Keratinocyte (primary cell): ENCODE measurements around the gene RHCG. TPM values are rescaled to one million over a fixed set of nuclear protein-coding genes. Genes with fewer than 3 reads are reported as not detected.

Experiments
- DNase-seq: peaks from one replicate; pipeline ENCODE4 v3.0.0-alpha.2; 2011; ENCODE audit warnings: low read depth, missing footprints, low spot score
- FAIRE-seq: peaks from 2 replicates; lab custom pipeline; 2011; peaks lifted over from hg19 to GRCh38; lab: Jason Lieb, UNC
- H2AFZ ChIP-seq: 2 replicates; pipeline ENCODE4 v1.6.0; 2012; ENCODE audit warnings: low read length, control low read depth, inconsistent platforms; ENCODE audit not compliant: control insufficient read depth
- H3K27ac ChIP-seq: 2 replicates; pipeline ENCODE4 v1.5.1; 2011; ENCODE audit warnings: low read length; ENCODE audit not compliant: control insufficient read depth, insufficient read depth
- H3K27me3 ChIP-seq: 3 replicates; pipeline ENCODE4 v1.6.0; 2011; ENCODE audit warnings: low read length; ENCODE audit not compliant: control insufficient read depth, insufficient read depth; ENCODE audit errors: extremely low read depth
- H3K36me3 ChIP-seq, 2 experiments: 2 replicates in 1 of 2; 3 replicates in 1 of 2; pipeline ENCODE4 v1.5.1; 2011; ENCODE audit warnings: low read length in 2 of 2, mild to moderate bottlenecking in 1 of 2; ENCODE audit not compliant: control insufficient read depth in 2 of 2, insufficient read depth in 2 of 2; ENCODE audit errors: extremely low read depth in 1 of 2
- H3K4me1 ChIP-seq: 3 replicates; pipeline ENCODE4 v1.5.1; 2011; ENCODE audit warnings: low read length; ENCODE audit not compliant: control insufficient read depth, insufficient read depth; ENCODE audit errors: extremely low read depth
- H3K4me2 ChIP-seq: 3 replicates; pipeline ENCODE4 v1.6.0; 2011; ENCODE audit warnings: low read depth, low read length; ENCODE audit not compliant: control insufficient read depth, insufficient read depth; ENCODE audit errors: extremely low read depth
- H3K4me3 ChIP-seq, 3 experiments: fragments of 200-600 bp in 1 of 3; sonication (generic) in 1 of 3; 2 replicates in 2 of 3; 3 replicates in 1 of 3; pipeline ENCODE4 v1.5.1; 2011 to 2016; ENCODE audit warnings: low read length in 3 of 3, mild to moderate bottlenecking in 3 of 3, control low read depth in 2 of 3, inconsistent platforms in 1 of 3, low read depth in 1 of 3, mixed read lengths in 1 of 3, mixed run types in 1 of 3, moderate library complexity in 1 of 3; ENCODE audit not compliant: control insufficient read depth in 2 of 3, insufficient read depth in 2 of 3; ENCODE audit errors: extremely low read depth in 1 of 3
- H3K79me2 ChIP-seq: 2 replicates; pipeline ENCODE4 v1.6.0; 2012; ENCODE audit warnings: low read length; ENCODE audit not compliant: control insufficient read depth, insufficient read depth
- H3K9ac ChIP-seq: 3 replicates; pipeline ENCODE4 v1.6.0; 2011; ENCODE audit warnings: low read length; ENCODE audit not compliant: control insufficient read depth, insufficient read depth; ENCODE audit errors: extremely low read depth
- H3K9me1 ChIP-seq: 3 replicates; pipeline ENCODE4 v1.6.0; 2011; ENCODE audit warnings: low read length; ENCODE audit not compliant: control insufficient read depth, insufficient read depth; ENCODE audit errors: extremely low read depth
- H3K9me3 ChIP-seq: 2 replicates; pipeline ENCODE4 v1.5.1; 2012; ENCODE audit warnings: low read depth, low read length; ENCODE audit not compliant: control insufficient read depth
- H4K20me1 ChIP-seq: 3 replicates; pipeline ENCODE4 v1.6.0; 2011; ENCODE audit warnings: low read length; ENCODE audit not compliant: control insufficient read depth, insufficient read depth; ENCODE audit errors: extremely low read depth
- CTCF ChIP-seq, 3 experiments: IDR thresholded peaks in 1 of 3; conservative IDR thresholded peaks in 1 of 3; optimal IDR thresholded peaks in 1 of 3; 2 replicates in 2 of 3; 3 replicates in 1 of 3; pipeline versions ENCODE3 to v1.5.1; 2011; ENCODE audit warnings: low read length in 3 of 3, mild to moderate bottlenecking in 3 of 3, moderate library complexity in 2 of 3, control low read depth in 1 of 3, inconsistent platforms in 1 of 3; ENCODE audit not compliant: insufficient read depth in 2 of 3; ENCODE audit errors: extremely low read depth in 1 of 3
- EZH2 ChIP-seq: IDR thresholded peaks from one replicate; pipeline ENCODE4 v1.6.1; 2012; ENCODE audit warnings: inconsistent platforms, mild to moderate bottlenecking, low read length, moderate library complexity
- dilution Hi-C: fragments of 300-500 bp; cut with MboI; formaldehyde crosslinking; loops from one replicate; pipeline ENCODE4 v1.7.0; 2020; ENCODE audit warnings: low sequenced_read_pairs; ENCODE audit not compliant: extremely low pct_ligation_motif_present
- polyA plus RNA-seq, 5 experiments: library from polyadenylated mRNA; depleted of rRNA in 3 of 5; stranded (reverse) in 3 of 5; stranded (forward) in 1 of 5; unstranded in 1 of 5; fragments of >200 nt; gene quantifications; 1 replicate in 1 of 5; 2 replicates in 3 of 5; 3 replicates in 1 of 5; pipeline versions ENCODE4 v1.2.1 to v1.2.3, GENCODE V29; 2011 to 2012; ENCODE audit warnings: missing spikeins in 2 of 5, low read depth in 1 of 5, low replicate concordance in 1 of 5

RHCG gene
- polyA plus RNA-seq, 1 donor (not counting 4 experiments of a cell fraction or from before 2014, with no cell fraction given): 6.9 TPM

- Histone ChIP-seq H3K9me1 (no peaks in the 10 kb centered on the region), H2AFZ (no peak overlapping the region), H3K9ac (no peak overlapping the region), H3K36me3 (no peaks in the 10 kb centered on the region), H3K4me1 (no peaks in the 10 kb centered on the region), H3K27me3 (peaks cover 22% of the 10 kb centered on the region), H3K4me2 (no peak overlapping the region), H3K27ac (no peak overlapping the region), H3K9me3 (no peaks in the 10 kb centered on the region), H3K79me2 (no peaks in the 10 kb centered on the region), H4K20me1 (no peaks in the 10 kb centered on the region), H3K4me3 (no peak overlapping the region)
- no peak for TF ChIP-seq EZH2
- TF ChIP-seq CTCF (optimal IDR thresholded peaks at IDR 0.05 in 1 of 3, IDR thresholded peaks at IDR 0.05 in 1 of 3, conservative IDR thresholded peaks at IDR 0.05 in 1 of 3; ENCODE audit: extremely low read depth in 1 of 3, insufficient read depth in 2 of 3, low read length in 3 of 3): no peak
- FAIRE-seq (no peak), DNase-seq (no peak)
- dilution Hi-C loops: no loop called here
Measured at GRCh38 chr15:89483079-89483478, 13.3 kb downstream of the RHCG start.

GRCh38 chr15:89482139-89482538 is 14.2 kb downstream of the RHCG start:
- H2AFZ ChIP-seq: no peak overlapping the region
- no peaks in the 10 kb centered on the region for H4K20me1 ChIP-seq
- H3K9ac ChIP-seq: no peak overlapping the region
- no peaks in the 10 kb centered on the region for H3K79me2 ChIP-seq
- H3K9me1 ChIP-seq: no peaks in the 10 kb centered on the region
- no peaks in the 10 kb centered on the region for H3K36me3 ChIP-seq
- no peak for FAIRE-seq
- no peak overlapping the region for H3K4me2 ChIP-seq
- H3K4me3 ChIP-seq: no peak overlapping the region
- dilution Hi-C loops: no loop called here
- no peak overlapping the region for H3K27ac ChIP-seq
- TF ChIP-seq EZH2: no peak
- TF ChIP-seq CTCF (optimal IDR thresholded peaks at IDR 0.05 in 1 of 3, IDR thresholded peaks at IDR 0.05 in 1 of 3, conservative IDR thresholded peaks at IDR 0.05 in 1 of 3; ENCODE audit: extremely low read depth in 1 of 3, insufficient read depth in 2 of 3, low read length in 3 of 3): no peak
- H3K4me1 ChIP-seq: no peaks in the 10 kb centered on the region
- H3K27me3 ChIP-seq: peaks cover 20% of the 10 kb centered on the region
- DNase-seq: no peak
- no peaks in the 10 kb centered on the region for H3K9me3 ChIP-seq
